Uterus (tissue), 4 donors: ENCODE results near the gene ATP11A. TPM values are rescaled to one million over a fixed set of nuclear protein-coding genes. Genes with fewer than 3 reads are reported as not detected.

Experiments used
- DNase-seq, 2 donors: peaks; one replicate each; pipeline ENCODE4 v3.0.0-alpha.2; 2019 to 2020
- H3K27ac ChIP-seq, 2 donors: fragments of 200-600 bp; sonication (generic); 1 replicate in 1 of 2; 2 replicates in 1 of 2; pipeline ENCODE4 v1.5.1; 2016 to 2018
- H3K27me3 ChIP-seq, 2 donors: fragments of 200-600 bp; sonication (generic); one replicate each; pipeline ENCODE4 v1.5.1; 2018 to 2019; ENCODE audit warnings: control low read depth in 1 of 2
- H3K36me3 ChIP-seq, 2 donors: fragments of 200-600 bp; sonication (generic); one replicate each; pipeline ENCODE4 v1.5.1; 2019; ENCODE audit warnings: control low read depth in 1 of 2
- H3K4me1 ChIP-seq, 2 donors: fragments of 200-600 bp; sonication (generic); one replicate each; pipeline ENCODE4 v1.5.1; 2018 to 2019; ENCODE audit warnings: control low read depth in 1 of 2
- H3K4me3 ChIP-seq, 2 donors: fragments of 200-600 bp; sonication (generic); 1 replicate in 1 of 2; 2 replicates in 1 of 2; pipeline ENCODE4 v1.5.1; 2018 to 2019; ENCODE audit warnings: mild to moderate bottlenecking in 1 of 2
- H3K9me3 ChIP-seq, 2 donors: fragments of 200-600 bp; sonication (generic); one replicate each; pipeline ENCODE4 v1.5.1; 2019; ENCODE audit warnings: control low read depth in 1 of 2
- POLR2A ChIP-seq, 2 donors: fragments of 450-650 bp; IDR thresholded peaks; one replicate each; pipeline ENCODE4 v1.6.1; 2016; ENCODE audit warnings: antibody characterized with exemption in 2 of 2, mild to moderate bottlenecking in 1 of 2, moderate library complexity in 1 of 2
- intact Hi-C: fragments of 100-400 bp; cut with DNase I; formaldehyde crosslinking; loops from one replicate; pipeline ENCODE4 v1.15.1; 2023; ENCODE audit warnings: low total_unique reads
- total RNA-seq, 4 donors: library from RNA; depleted of rRNA in 3 of 4; stranded (reverse); fragments of >200 nt in 3 of 4; gene quantifications; one replicate each; pipeline versions ENCODE4 v1.1.0 to v1.2.4, GENCODE V29; 2014 to 2023
- TF ChIP-seq, protein P1 (sequence below), 4 experiments: fragments of 200-600 bp in 2 of 4; fragments of 450-650 bp in 2 of 4; sonication (generic) in 2 of 4; IDR thresholded peaks; one replicate each; pipeline ENCODE4 v1.5.1; 2016 to 2019; ENCODE audit warnings: antibody characterized with exemption in 4 of 4, mild to moderate bottlenecking in 2 of 4, moderate library complexity in 1 of 4
- donor health status: DM: yes; HTN: yes; CAD: no.

The ATP11A gene
- total RNA-seq, 4 donors from 2014 or later: 12.8 to 149 (median 22.8) TPM

DNA sequence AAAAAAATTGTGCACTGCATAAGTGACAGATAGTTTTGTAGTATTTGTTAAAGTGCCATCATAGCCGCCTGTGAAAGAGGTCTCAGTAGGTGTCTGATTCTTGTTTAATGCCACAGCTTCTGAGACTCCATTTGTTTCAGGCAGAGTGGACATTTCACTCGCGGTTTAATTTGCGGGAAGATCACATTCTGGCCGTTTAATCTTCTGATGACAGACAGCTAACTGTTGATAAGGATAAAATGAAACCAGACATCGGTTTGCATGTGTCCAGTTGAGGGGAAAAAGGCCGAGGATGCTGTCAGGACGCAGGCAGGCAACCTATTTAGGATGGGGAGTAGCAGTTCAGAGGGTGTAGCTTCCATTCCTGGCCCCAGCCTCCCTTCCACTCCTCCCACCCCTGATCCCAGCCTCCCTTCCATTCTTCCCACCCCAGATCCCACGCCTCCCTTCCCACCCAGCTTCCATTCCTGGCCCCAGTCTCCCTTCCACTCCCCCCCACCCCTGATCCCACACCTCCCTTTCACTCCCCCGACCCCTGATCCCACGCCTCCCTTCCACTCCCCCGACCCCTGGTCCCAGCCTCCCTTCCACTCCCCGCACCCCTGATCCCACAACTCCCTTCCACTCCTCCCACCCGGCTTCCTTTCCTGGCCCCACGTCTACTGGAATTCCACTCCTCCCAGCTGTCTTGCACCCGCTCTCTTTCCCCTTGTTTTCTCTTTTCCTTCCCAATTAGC lies 23.8 kb downstream of the ATP11A start:
- Histone ChIP-seq H3K27me3 (no peaks in the 10 kb centered on the region), H3K27ac (peak overlapping the region; percentile 91), H3K9me3 (no peaks in the 10 kb centered on the region), H3K4me1 (peaks cover 0 to 17% of the 10 kb centered on the region in 2 donors), H3K36me3 (no peaks in the 10 kb centered on the region), H3K4me3 (no peak overlapping the region)
- intact Hi-C loops: no loop called here
- DNase-seq: peak; percentile 59 to 70
- TF ChIP-seq, protein P1, sequence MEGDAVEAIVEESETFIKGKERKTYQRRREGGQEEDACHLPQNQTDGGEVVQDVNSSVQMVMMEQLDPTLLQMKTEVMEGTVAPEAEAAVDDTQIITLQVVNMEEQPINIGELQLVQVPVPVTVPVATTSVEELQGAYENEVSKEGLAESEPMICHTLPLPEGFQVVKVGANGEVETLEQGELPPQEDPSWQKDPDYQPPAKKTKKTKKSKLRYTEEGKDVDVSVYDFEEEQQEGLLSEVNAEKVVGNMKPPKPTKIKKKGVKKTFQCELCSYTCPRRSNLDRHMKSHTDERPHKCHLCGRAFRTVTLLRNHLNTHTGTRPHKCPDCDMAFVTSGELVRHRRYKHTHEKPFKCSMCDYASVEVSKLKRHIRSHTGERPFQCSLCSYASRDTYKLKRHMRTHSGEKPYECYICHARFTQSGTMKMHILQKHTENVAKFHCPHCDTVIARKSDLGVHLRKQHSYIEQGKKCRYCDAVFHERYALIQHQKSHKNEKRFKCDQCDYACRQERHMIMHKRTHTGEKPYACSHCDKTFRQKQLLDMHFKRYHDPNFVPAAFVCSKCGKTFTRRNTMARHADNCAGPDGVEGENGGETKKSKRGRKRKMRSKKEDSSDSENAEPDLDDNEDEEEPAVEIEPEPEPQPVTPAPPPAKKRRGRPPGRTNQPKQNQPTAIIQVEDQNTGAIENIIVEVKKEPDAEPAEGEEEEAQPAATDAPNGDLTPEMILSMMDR (IDR thresholded peaks at IDR 0.05): no peak

DNA sequence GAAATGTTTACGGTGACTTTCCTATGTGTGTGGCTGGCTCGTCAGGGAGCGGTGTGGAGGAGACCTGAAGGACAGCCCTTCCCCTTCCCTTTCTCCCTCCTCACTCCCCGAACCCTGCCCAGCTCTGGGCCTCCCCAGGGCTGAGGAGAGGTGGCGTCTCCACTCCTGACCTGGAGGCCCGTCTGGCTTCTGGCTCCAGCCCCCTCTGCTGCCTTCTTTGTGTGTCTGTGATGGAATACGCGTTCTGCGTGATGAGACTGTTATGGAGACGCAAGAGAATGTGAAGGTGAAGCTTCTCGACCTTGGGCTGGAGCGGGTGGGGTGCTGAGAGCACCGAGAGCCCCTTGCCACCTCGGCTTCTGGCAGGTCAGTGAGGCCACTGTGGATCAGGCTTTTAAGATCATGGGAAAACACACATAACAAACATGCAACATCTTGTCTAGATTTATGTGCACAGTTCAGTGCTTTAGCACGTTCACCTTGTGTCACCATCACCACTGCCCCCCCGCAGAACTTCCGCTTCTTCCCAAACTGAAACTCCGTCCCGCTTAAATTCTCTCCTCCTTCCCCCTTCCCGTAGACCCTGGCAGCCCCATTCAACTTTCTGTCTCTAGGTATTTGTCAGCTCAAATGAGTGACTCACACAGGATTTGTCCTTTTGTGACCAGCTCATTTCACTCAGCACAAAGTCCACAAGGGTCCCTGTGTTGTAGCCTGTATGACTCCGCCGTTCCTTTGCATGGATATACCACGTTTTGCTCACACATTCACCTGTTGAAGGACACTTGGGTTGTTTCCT lies 24.7 kb downstream of the ATP11A start:
- peak overlapping the region; percentile 91 for H3K27ac ChIP-seq
- no peaks in the 10 kb centered on the region for H3K36me3 ChIP-seq
- peak in 1 of 2 donors; percentile 17 for DNase-seq
- peaks cover 0 to 15% of the 10 kb centered on the region in 2 donors for H3K4me1 ChIP-seq
- intact Hi-C loops: no loop called here
- no peak overlapping the region for H3K4me3 ChIP-seq
- H3K9me3 ChIP-seq: no peaks in the 10 kb centered on the region
- no peak for TF ChIP-seq POLR2A (IDR thresholded peaks at IDR 0.05)
- TF ChIP-seq, protein P1 (IDR thresholded peaks at IDR 0.05): no peak
- no peaks in the 10 kb centered on the region for H3K27me3 ChIP-seq

DNA sequence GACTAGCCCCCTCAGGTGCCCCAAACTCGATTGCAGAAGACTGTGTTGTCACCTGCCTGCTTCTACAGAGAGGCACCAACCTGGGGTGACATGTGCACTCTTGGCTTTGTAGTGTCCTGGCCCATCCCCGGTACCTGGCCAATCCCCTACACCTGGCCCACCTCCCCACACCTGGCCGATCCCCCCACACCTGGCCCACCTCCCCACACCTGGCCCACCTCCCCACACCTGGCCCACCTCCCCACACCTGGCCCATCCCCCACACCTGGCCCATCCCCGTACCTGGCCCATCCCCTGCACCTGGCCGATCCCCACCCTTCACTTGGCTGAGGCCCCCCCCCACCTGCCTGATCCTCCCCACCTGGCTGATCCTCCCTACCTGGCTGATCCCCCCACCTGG lies 25.4 kb downstream of the ATP11A start:
- no peak for TF ChIP-seq POLR2A (IDR thresholded peaks at IDR 0.05)
- TF ChIP-seq, protein P1 (IDR thresholded peaks at IDR 0.05): no peak
- no peaks in the 10 kb centered on the region for H3K36me3 ChIP-seq
- no peak overlapping the region for H3K4me3 ChIP-seq
- H3K4me1 ChIP-seq: peaks cover 0 to 14% of the 10 kb centered on the region in 2 donors
- H3K27ac ChIP-seq: no peak overlapping the region
- DNase-seq: peak in 1 of 2 donors; percentile 22
- no peaks in the 10 kb centered on the region for H3K9me3 ChIP-seq
- intact Hi-C loops: no loop called here
- H3K27me3 ChIP-seq: no peaks in the 10 kb centered on the region

DNA sequence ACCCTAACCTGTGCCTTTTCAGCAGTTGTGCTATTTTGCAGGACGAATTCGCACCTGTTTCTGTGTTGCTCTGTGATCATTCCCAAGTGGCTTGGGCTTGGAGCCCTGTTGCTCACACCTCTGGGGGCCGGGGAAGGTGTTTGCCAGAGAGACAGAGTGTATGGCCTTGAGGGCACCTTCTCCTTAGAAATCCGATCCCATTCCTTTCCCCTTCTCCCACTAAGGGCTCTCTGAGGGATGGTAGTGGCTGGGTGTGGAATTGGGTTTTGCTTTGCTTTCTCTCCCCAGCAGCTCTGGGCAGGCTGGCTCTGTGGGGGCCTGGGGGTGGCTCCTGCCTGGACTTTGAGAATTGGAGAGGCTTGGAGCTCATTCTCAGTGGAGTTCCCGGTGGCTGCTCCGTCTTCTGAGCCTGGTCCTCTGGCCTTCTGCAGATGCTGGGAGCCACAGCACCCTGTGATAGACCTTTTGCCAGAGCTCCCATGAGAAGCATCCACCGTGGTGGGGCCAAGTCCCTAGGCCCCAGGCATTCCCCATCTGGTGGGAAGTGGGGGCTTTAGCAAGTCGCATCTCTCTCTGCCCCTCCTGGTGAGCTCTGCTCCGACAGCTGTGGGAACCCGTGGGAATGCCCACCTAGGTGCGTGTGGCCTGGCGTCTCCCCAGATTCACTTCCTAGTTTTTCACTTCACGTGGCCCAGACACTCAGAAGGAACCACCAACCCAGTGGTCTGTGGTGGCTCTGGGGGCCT lies 26.1 kb downstream of the ATP11A start:
- Histone ChIP-seq H3K9me3 (no peaks in the 10 kb centered on the region), H3K4me3 (no peak overlapping the region), H3K27ac (peak overlapping the region in 1 of 2 donors; percentile 13), H3K4me1 (peaks cover 0 to 7% of the 10 kb centered on the region in 2 donors), H3K27me3 (no peaks in the 10 kb centered on the region), H3K36me3 (no peaks in the 10 kb centered on the region)
- no peak for DNase-seq
- intact Hi-C loops: no loop called here
- no peak for TF ChIP-seq POLR2A (IDR thresholded peaks at IDR 0.05)

DNA sequence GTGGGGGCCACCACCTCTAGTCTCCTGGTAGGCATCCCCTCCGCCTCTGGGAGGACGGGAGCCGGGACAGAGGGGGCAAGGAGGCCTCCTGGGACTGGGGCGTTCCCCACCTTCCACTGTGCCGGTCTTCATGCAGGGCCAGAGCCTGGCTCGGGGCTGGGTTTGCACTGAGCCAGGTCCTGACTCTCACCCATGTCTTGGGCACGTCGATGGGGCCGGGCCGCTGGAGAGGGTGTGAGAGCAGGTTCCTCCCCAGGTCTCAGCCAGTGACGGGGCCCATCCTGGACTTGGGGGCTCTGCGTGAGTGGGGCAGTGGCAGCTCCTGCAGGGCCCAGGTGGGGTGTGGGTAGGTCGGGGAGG lies 26.6 kb downstream of the ATP11A start:
- Histone ChIP-seq H3K9me3 (no peaks in the 10 kb centered on the region), H3K4me3 (no peak overlapping the region), H3K27ac (no peak overlapping the region), H3K4me1 (peaks cover 0 to 5% of the 10 kb centered on the region in 2 donors), H3K36me3 (no peaks in the 10 kb centered on the region), H3K27me3 (no peaks in the 10 kb centered on the region)
- TF ChIP-seq POLR2A (IDR thresholded peaks at IDR 0.05): no peak
- TF ChIP-seq, protein P1 (IDR thresholded peaks at IDR 0.05): no peak
- no peak for DNase-seq
- intact Hi-C loops: no loop called here
